Activated T-helper 17 cell treated with anti-CD3 and anti-CD28 coated beads, Interleukin-2, amount 50 U/mL, for 72 hours (primary cell): ENCODE data around the gene TMEM131. TPM values are rescaled to one million over a fixed set of nuclear protein-coding genes. Genes with fewer than 3 reads are reported as not detected.
"Not testable (repeated sequence)": the region's sequence is repeated elsewhere in the genome, so short reads cannot be mapped to it uniquely, and the experiment has no call there.

Experiments
- ATAC-seq: fragments of 150-1000 bp; cut with Tn5 transposase; replicated peaks from 2 replicates; pipeline ENCODE4 v1.10.0; 2021; ENCODE audit warnings: mild to moderate bottlenecking, moderate library complexity
- H3K27ac Mint-ChIP-seq: one replicate; pipeline ENCODE4 v1.8.0; 2022; ENCODE audit warnings: mixed read lengths
- H3K27me3 Mint-ChIP-seq: one replicate; pipeline ENCODE4 v1.8.0; 2022; ENCODE audit warnings: mixed read lengths
- H3K36me3 Mint-ChIP-seq: one replicate; pipeline ENCODE4 v1.8.0; 2022; ENCODE audit warnings: low read depth, mild to moderate bottlenecking, mixed read lengths
- H3K4me1 Mint-ChIP-seq: one replicate; pipeline ENCODE4 v1.8.0; 2022; ENCODE audit warnings: mixed read lengths
- H3K4me3 Mint-ChIP-seq: one replicate; pipeline ENCODE4 v1.8.0; 2022; ENCODE audit warnings: mild to moderate bottlenecking, mixed read lengths
- H3K9me3 Mint-ChIP-seq: one replicate; pipeline ENCODE4 v1.8.0; 2022; ENCODE audit warnings: mixed read lengths
- total RNA-seq, 2 donors: library from RNA; stranded (reverse); gene quantifications; one replicate each; pipeline ENCODE4 v1.2.3, GENCODE V29; 2022

Gene TMEM131
- total RNA-seq, 2 donors from 2014 or later: 32.0 to 36.4 TPM

DNA sequence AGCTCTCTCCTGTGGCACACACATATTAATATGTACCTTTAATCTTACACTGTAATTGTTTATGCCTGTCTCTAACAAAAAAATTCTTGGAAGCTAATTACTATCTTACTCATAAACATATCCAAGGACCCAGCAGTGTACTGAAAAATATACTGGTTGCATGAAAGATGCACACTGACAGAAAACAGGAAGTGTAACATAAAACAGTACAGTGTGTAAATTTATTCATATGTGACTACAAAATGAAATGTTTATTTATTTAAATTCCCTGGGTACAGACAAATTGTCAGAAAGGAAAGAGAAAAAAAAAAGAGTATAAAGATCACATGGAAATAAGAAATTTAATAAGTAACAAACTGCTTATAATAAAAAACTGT, 28.5 kb downstream of the TMEM131 start:
- Mint-ChIP-seq H3K4me3 (no peak overlapping the region), H3K27me3 (no peaks in the 10 kb centered on the region), H3K36me3 (no peaks in the 10 kb centered on the region), H3K4me1 (peaks cover 54% of the 10 kb centered on the region), H3K9me3 (no peaks in the 10 kb centered on the region), H3K27ac (no peak overlapping the region)
- no peak for ATAC-seq

DNA sequence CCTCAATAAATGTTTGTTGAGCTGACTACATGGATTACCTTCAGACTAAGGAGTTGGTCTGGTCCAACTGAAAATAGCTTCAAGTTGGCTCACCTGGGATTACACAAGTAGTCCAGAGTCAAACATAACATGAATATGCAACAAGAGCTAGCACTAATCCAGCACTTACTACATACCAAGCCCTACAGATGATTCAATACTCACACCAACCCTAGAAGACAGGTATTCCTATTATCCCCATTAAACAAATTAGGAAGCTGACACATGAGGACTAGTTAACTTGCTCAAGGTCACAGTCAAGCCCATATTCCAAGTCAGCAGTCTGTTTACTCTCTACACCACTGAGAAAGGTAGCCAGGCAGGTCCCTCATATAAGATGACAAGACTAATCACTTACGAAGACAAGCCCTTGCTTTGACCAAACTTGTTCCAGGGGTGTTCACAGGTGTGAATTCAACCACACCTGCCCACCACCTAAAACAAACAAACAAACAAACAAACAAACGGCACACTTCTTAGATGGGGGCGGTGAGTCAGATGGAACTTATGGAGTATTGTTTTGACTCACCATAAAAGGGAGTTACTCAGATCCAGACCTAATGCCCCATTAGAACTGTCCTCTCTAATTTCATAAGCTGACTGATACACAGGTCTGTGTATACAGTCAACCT, 29.1 kb downstream of the TMEM131 start:
- Mint-ChIP-seq H3K27me3 (no peaks in the 10 kb centered on the region), H3K27ac (no peak overlapping the region), H3K9me3 (no peaks in the 10 kb centered on the region), H3K4me3 (no peak overlapping the region), H3K36me3 (no peaks in the 10 kb centered on the region), H3K4me1 (peaks cover 54% of the 10 kb centered on the region)
- peak; percentile 55 for ATAC-seq

DNA sequence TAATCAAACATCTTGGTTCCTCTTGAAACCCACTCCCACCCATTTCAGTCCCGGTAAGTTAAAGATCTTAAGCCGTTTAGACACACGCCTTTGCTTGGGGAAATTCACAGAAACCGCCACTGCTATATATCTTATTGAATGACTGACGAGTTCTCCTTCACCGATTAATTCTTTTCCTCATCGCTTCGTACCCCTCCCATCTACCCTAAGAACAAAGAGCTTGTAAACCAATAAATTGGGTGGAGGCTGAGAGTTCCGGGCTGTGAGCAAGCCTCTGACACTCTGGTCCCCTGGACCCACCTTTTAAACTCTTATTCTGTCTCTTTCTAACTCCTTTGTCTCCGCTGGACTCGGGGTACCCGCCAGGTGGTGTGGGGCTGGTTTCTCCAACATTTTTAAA, 30.6 kb downstream of the TMEM131 start:
- Mint-ChIP-seq H3K4me1 (peaks cover 45% of the 10 kb centered on the region), H3K9me3 (no peaks in the 10 kb centered on the region), H3K4me3 (no peak overlapping the region), H3K27ac (no peak overlapping the region), H3K27me3 (no peaks in the 10 kb centered on the region), H3K36me3 (no peaks in the 10 kb centered on the region)
- no peak for ATAC-seq

DNA sequence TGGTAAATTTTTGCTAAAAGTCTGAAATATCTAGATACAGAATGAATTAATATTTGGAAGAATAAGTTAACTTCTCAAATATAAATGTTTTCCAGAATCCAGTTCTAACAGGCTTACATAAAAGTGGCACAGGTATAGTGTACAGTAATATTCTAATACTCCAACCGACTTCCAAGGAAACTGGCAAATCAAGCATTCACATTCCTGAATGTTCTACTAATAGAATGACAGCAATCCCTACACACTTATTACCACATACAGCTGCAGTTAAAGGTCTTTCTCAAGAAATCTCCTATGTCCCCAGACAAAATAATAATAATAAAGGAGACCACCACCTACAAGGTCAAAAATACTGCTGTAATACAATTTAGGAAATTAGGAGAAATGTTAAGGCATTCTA, 31.9 kb downstream of the TMEM131 start:
- Mint-ChIP-seq H3K27me3 (no peaks in the 10 kb centered on the region), H3K27ac (no peak overlapping the region), H3K9me3 (no peaks in the 10 kb centered on the region), H3K36me3 (no peaks in the 10 kb centered on the region), H3K4me1 (peaks cover 39% of the 10 kb centered on the region), H3K4me3 (no peak overlapping the region)
- ATAC-seq: no peak

DNA sequence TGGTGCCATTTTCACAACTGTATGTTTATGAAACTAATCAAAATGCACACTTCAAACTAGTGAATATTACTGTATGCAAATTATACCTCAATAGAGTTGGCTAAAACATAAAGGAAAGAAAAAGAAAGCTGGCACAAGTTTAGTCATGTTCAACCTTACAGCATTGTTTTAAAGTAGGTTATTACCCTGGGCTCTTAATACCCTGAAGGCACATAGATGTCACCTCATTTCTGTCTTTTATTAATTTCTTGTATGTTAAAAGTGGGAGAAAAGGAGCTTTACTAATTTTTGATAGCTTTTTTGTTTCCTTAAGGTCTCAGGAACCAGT, 32.7 kb downstream of the TMEM131 start:
- Mint-ChIP-seq H3K4me3 (peak overlapping the region; percentile 40), H3K9me3 (no peaks in the 10 kb centered on the region), H3K36me3 (no peaks in the 10 kb centered on the region), H3K4me1 (peaks cover 41% of the 10 kb centered on the region), H3K27me3 (no peaks in the 10 kb centered on the region), H3K27ac (peak overlapping the region; percentile 64)
- ATAC-seq: no peak

DNA sequence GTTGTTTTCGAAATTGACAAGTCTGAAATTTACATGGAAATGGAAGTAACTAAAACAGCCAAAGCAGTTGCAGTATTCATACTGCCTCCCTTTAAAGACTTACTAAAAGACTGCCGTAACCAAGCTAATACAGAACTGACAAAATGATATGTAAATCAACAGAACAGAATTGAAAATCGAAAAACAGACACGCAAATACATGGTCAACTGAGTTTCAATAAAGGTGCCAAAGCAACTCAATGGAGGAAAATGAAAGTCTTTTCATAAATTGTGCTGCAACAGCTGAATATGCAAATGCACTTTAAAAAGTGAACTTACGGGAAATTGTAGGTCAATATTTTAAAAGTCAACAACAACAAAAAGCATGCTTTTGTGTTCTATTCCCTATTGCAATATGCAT, 34.2 kb downstream of the TMEM131 start:
- no peaks in the 10 kb centered on the region for H3K36me3 Mint-ChIP-seq
- H3K9me3 Mint-ChIP-seq: no peaks in the 10 kb centered on the region
- peaks cover 40% of the 10 kb centered on the region for H3K4me1 Mint-ChIP-seq
- H3K27ac Mint-ChIP-seq: no peak overlapping the region
- ATAC-seq: no peak
- no peaks in the 10 kb centered on the region for H3K27me3 Mint-ChIP-seq
- no peak overlapping the region for H3K4me3 Mint-ChIP-seq

DNA sequence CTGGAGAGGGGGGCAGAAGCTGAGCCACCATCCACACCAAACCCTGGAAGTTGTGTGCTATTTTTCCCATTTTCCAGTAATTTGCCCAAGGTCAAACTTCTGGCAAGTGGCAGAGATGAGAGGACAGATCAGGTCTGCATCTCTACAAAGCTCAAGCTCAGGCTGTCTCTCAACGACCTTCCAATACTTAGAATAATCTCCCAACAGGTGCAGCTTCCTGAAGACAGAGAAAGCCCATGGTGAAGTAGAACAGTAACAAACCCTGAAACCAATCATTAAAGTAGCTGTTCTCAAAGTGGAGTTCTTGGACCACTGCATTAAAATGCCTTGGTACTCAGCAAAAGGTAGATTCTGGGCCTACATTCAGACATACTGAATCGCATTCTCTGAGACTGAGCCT, 37.6 kb downstream of the TMEM131 start:
- no peak for ATAC-seq
- no peaks in the 10 kb centered on the region for H3K27me3 Mint-ChIP-seq
- H3K36me3 Mint-ChIP-seq: no peaks in the 10 kb centered on the region
- H3K4me3 Mint-ChIP-seq: peak overlapping the region; percentile 26
- peak overlapping the region; percentile 20 for H3K27ac Mint-ChIP-seq
- peaks cover 50% of the 10 kb centered on the region for H3K4me1 Mint-ChIP-seq
- no peaks in the 10 kb centered on the region for H3K9me3 Mint-ChIP-seq

DNA sequence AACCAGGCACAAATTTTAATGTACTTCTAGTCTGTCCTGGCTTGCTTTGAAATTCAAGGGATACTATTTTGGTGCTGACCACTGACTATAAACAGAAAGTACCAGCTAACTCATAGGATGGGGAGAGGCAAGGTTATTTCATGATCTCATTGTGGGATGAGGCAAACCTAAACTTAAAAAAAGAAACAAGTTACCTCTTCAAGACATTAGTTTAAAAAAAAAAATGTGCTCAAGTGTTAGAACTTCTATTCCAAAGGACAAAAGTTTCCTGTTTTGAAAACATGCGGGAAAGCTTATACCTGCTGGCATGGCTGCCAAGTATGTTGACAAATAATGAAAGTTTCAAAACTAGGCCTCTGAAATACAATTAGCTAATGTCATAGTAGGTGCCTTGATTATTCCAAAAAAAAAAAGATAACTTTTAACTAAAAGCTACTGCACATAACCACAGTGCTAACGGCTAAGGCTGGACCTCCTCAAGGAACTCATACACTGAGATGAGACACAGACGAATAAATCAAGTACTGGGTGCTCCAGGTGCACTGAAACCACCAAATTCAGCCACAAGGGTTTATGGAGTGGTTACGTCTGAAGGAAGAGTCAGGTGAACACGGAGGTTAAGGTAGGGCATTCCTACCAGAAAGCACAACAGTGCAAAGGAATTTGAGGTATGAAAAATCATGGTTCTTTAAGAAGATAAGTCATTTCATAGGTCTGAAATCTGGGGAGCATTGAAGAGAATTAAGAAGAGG, 38.1 kb downstream of the TMEM131 start:
- ATAC-seq: no peak
- Mint-ChIP-seq H3K36me3 (no peaks in the 10 kb centered on the region), H3K4me1 (peaks cover 47% of the 10 kb centered on the region), H3K27me3 (no peaks in the 10 kb centered on the region), H3K4me3 (peak overlapping the region; percentile 26), H3K27ac (peak overlapping the region; percentile 20), H3K9me3 (no peaks in the 10 kb centered on the region)

DNA sequence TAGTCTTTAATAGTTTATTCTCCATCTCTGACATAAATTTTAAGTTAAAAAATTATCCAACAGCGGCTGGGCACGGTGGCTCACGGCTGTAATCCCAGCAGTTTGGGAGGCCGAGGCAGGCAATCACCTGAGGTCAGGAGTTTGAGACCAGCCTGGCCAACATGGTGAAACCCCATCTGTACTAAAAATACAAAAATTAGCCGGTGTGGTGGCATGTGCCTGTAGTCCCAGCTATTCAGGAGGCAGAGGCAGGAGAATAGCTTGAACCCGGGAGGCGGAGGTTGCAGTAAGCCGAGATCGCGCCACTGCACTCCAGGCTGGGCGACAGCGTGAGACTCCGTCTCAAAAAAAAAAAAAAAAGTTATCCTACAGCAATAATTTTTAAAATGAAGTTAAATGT, 39.0 kb downstream of the TMEM131 start:
- not testable (repeated sequence) for H3K4me3 Mint-ChIP-seq, H3K27ac Mint-ChIP-seq, ATAC-seq, H3K36me3 Mint-ChIP-seq, H3K27me3 Mint-ChIP-seq, H3K9me3 Mint-ChIP-seq
- peaks cover 48% of the 10 kb centered on the region for H3K4me1 Mint-ChIP-seq

DNA sequence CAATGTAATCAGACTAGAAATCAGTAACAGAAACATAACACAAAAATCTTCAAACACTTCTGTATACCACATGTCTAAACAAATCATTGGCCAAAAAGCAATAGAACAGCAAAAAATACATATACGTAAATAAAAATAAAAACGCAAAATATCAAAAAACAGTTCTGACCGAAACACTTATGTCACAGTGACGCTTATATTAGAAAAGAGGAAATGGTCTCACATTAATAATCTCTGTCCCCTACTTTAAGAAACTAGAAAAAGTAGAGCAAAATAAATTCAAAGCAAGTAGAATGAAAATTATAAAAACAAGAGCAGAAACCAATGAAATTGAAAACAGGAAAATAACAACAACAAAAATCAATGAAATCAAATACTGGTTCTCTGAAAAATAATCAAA, 41.9 kb downstream of the TMEM131 start:
- Mint-ChIP-seq H3K4me1 (peaks cover 70% of the 10 kb centered on the region), H3K36me3 (no peaks in the 10 kb centered on the region), H3K27ac (no peak overlapping the region), H3K4me3 (no peak overlapping the region), H3K27me3 (no peaks in the 10 kb centered on the region), H3K9me3 (no peaks in the 10 kb centered on the region)
- no peak for ATAC-seq

DNA sequence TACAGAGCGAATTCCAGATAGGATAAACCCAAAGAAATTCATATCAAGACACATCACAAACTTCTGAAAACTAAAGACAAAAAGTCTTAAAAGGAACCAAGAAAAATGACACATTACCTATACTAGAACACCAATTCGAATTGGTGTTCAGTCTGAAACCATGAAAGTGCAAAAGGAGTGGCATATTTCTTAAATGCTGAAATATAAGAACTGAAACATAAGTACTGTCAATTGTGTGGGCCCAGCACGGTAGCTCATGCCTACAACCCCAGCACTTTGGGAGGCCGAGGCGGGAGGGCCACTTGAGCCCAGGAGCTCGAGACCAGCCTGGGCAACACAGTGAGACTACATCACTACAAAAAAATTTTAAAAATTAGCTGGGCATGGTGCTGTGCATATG, 43.4 kb downstream of the TMEM131 start:
- Mint-ChIP-seq H3K27ac (no peak overlapping the region), H3K9me3 (no peaks in the 10 kb centered on the region), H3K4me3 (no peak overlapping the region), H3K27me3 (no peaks in the 10 kb centered on the region), H3K4me1 (peaks cover 57% of the 10 kb centered on the region), H3K36me3 (peaks cover 7% of the 10 kb centered on the region)
- ATAC-seq: no peak

DNA sequence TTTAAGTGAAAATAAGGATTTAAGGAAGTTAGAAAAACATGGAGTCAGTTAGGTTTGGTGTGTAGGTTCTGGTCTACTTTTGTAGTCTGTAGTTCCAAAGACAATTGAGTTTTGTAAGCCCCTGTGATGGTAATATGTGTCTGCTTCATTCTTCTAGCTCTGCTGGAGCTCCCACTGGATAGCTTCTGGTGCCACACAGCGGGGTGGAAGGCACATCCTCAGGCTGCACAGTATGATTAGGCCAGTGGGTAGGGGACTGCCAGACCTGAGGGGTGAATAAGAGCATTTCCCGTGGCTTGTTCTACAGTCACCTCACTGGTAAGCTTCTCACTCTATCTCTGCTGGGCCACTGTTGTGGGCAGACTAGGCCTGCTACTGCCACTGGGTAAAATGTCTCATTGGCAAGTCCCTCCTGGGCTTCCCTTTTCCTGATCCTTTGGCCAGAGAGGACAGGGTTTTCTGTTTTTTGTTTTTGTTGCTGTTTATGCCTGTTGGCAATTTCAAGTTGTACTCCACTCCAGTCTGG, 44.5 kb downstream of the TMEM131 start:
- H3K4me3 Mint-ChIP-seq: no peak overlapping the region
- peaks cover 66% of the 10 kb centered on the region for H3K4me1 Mint-ChIP-seq
- ATAC-seq: peak; percentile 94

DNA sequence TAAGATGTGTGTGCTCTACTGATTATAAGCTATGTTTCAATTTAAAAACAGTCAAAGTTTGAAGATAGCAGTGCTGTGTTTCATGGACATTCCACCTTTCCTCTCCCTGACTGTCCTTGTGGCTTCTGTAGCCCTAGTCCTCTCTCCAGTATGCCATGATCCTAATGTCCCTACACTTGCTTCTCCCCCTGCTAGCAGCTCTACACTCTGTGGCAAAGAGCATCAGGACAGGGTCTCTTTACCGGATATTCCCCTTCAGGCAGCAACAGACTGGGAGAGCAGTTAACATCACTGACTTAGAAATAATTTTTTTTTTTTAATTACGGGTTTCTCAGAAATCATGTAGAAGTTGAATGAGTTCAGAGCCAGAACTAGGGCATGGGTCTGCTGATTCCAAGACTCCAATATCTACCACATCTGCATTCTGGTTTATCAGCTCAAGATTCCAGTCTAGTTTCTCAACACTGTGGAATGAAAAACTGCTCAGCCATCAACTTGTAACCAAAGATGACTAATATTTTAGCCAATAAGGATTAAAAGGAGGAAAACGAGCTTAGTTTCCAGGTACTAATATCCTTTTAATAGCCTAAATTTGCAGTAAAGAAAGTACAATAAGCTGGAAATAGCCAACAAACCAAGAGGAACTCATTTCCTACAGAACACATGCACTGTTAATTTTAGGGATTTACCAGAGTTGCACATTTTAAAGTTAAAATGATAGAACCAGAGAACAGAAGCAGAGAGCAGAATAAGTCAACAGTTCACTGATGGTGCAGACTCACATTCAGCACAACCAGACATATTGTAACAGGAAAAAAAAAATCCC, 45.2 kb downstream of the TMEM131 start:
- H3K36me3 Mint-ChIP-seq: peaks cover 7% of the 10 kb centered on the region
- peak overlapping the region; percentile 68 for H3K27ac Mint-ChIP-seq
- no peak overlapping the region for H3K4me3 Mint-ChIP-seq
- no peaks in the 10 kb centered on the region for H3K27me3 Mint-ChIP-seq
- no peaks in the 10 kb centered on the region for H3K9me3 Mint-ChIP-seq
- H3K4me1 Mint-ChIP-seq: peaks cover 62% of the 10 kb centered on the region
- ATAC-seq: no peak

More for the DNA sequence above, 44.5 kb downstream of the TMEM131 start:
- Mint-ChIP-seq H3K9me3 (no peaks in the 10 kb centered on the region), H3K27me3 (no peaks in the 10 kb centered on the region), H3K27ac (peak overlapping the region; percentile 68), H3K36me3 (peaks cover 7% of the 10 kb centered on the region)

DNA sequence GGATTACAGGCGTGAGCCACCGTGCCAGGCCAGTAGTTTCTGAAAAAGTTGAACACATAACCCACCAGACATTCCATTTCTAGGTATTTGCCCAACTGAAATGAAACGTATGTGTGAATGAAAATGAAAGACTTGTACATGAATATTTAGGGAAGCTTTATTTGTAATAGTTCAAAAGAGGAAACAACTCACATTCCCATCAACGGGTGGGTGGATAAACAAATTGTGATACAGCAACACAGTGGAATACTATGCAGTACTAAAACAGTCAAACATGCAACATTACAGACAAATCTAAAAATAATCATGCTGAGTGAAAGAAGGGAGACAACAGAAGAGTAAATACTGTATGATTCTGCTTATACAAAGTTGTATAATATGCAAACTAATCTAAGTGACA, 46.8 kb downstream of the TMEM131 start:
- Mint-ChIP-seq H3K27ac (no peak overlapping the region), H3K9me3 (no peaks in the 10 kb centered on the region), H3K36me3 (peaks cover 7% of the 10 kb centered on the region), H3K27me3 (no peaks in the 10 kb centered on the region), H3K4me1 (peaks cover 63% of the 10 kb centered on the region), H3K4me3 (no peak overlapping the region)
- ATAC-seq: no peak

DNA sequence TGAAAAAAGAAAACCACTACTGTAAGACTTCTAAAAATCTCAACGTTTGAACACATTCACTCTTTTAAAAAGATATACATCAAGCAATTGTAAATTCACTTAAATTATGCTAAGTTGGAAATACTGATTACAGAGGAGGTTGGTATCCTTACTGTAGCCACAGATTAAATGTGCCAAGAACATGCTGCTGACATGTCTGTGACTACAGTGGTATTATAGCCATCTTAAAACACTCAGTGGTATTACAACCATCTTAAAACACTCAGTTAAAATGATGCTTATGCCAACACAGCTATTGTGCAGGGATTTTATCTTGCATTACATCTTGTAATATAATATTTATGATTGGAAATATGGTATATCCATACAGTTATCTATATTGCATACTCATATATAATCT, 50.0 kb downstream of the TMEM131 start:
- H3K36me3 Mint-ChIP-seq: peaks cover 7% of the 10 kb centered on the region
- H3K4me3 Mint-ChIP-seq: no peak overlapping the region
- H3K27me3 Mint-ChIP-seq: no peaks in the 10 kb centered on the region
- no peak for ATAC-seq
- H3K27ac Mint-ChIP-seq: no peak overlapping the region
- H3K4me1 Mint-ChIP-seq: peaks cover 45% of the 10 kb centered on the region
- no peaks in the 10 kb centered on the region for H3K9me3 Mint-ChIP-seq
